ENCODE data around the gene FAM174B.
"Not testable (repeated sequence)": the region's sequence is repeated elsewhere in the genome, so short reads cannot be mapped to it uniquely, and the experiment has no call there.

The FAM174B gene

GRCh38 chr15:92619145-92620101 is 36.2 kb downstream of the FAM174B start:
- in situ Hi-C loops (cut with HindIII; ENCODE audit: low sequenced_read_pairs) = no loop called here

GRCh38 chr15:92617549-92618520 is 37.7 kb downstream of the FAM174B start:
- in situ Hi-C loops (cut with HindIII; ENCODE audit: low sequenced_read_pairs) = no loop called here

GRCh38 chr15:92616621-92617548 is 38.7 kb downstream of the FAM174B start:
- in situ Hi-C loops (cut with HindIII; ENCODE audit: low sequenced_read_pairs) = no loop called here

GRCh38 chr15:92614791-92615785 is 40.5 kb downstream of the FAM174B start:
- in situ Hi-C loops (cut with HindIII; ENCODE audit: low sequenced_read_pairs) = no loop called here

GRCh38 chr15:92614301-92614700 is 41.3 kb downstream of the FAM174B start:
- in situ Hi-C loops (cut with HindIII; ENCODE audit: low sequenced_read_pairs) = no loop called here

GRCh38 chr15:92613841-92614240 is 41.7 kb downstream of the FAM174B start:
- in situ Hi-C loops (cut with HindIII; ENCODE audit: low sequenced_read_pairs) = no loop called here

- in situ Hi-C loops (cut with HindIII; ENCODE audit: low sequenced_read_pairs) = no loop called here
These were observed 42.7 kb downstream of the FAM174B start for GRCh38 chr15:92612891-92613290.

- in situ Hi-C loops (cut with HindIII; ENCODE audit: low sequenced_read_pairs) = no loop called here
These were observed 43.4 kb downstream of the FAM174B start for GRCh38 chr15:92611995-92612745.

GRCh38 chr15:92611150-92611549 is 44.4 kb downstream of the FAM174B start:
- in situ Hi-C loops (cut with HindIII; ENCODE audit: low sequenced_read_pairs) = no loop called here

- in situ Hi-C loops (cut with HindIII; ENCODE audit: low sequenced_read_pairs) = no loop called here
These were observed 45.5 kb downstream of the FAM174B start for GRCh38 chr15:92610101-92610520.

- in situ Hi-C loops (cut with HindIII; ENCODE audit: low sequenced_read_pairs) = no loop called here
These were observed 46.5 kb downstream of the FAM174B start for GRCh38 chr15:92608866-92609700.

GRCh38 chr15:92606836-92607150 is 48.8 kb downstream of the FAM174B start:
- in situ Hi-C loops (cut with HindIII; ENCODE audit: low sequenced_read_pairs) = not testable (repeated sequence)

- in situ Hi-C loops (cut with HindIII; ENCODE audit: low sequenced_read_pairs) = no loop called here
These were observed 49.3 kb downstream of the FAM174B start for GRCh38 chr15:92606126-92606835.

- in situ Hi-C loops (cut with HindIII; ENCODE audit: low sequenced_read_pairs) = no loop called here
These were observed 50.2 kb downstream of the FAM174B start for GRCh38 chr15:92605225-92605944.

GRCh38 chr15:92603743-92604470 is 51.7 kb downstream of the FAM174B start:
- in situ Hi-C loops (cut with HindIII; ENCODE audit: low sequenced_read_pairs) = no loop called here

GRCh38 chr15:92603278-92603677 is 52.3 kb downstream of the FAM174B start:
- in situ Hi-C loops (cut with HindIII; ENCODE audit: low sequenced_read_pairs) = no loop called here

All from DLD1 (cell line).